Activated T-cell treated with anti-CD3 and anti-CD28 coated beads, Interleukin-2, amount 50 U/mL, for 48 hours (primary cell): ENCODE data around the gene SEC23IP.
"Not testable (repeated sequence)": the region's sequence is repeated elsewhere in the genome, so short reads cannot be mapped to it uniquely, and the experiment has no call there.

Experiments
- DNase-seq, 2 experiments: peaks; one replicate each; pipeline ENCODE4 v3.0.0-alpha.2; 2020

SEC23IP gene

DNA sequence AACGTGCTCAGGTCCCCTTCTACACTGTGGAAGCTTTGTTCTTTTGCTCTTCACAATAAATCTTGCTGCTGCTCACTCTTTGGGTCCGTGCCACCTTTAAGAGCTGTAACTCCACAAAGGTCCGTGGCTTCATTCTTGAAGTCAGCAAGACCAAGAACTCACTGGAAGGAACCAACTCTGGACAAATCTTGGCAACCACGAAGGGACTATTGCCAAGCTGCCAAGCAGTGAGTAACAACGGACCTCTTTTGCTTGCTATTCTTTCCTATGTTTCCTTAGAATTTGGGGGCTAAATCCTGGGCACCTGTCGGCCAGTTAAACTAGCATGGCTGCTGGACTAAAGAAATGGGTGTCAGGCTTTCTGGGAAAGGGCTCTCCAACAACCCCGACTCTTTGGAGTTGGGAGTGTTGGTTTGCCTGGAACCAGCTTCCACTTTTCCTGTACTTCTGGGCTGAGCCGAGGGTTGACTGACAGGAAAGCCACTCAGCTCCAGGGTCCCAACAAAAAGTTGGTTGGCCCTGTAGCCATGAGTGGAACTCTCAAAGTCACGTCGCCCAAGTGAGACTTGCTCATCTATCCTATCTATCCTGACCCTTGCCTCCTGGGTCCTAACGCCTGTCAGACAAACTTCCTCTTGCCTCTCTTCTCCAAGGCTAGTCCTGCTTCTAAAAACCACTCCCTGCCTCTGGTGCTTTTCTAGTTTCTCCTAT, 8.5 kb upstream of the SEC23IP start:
- not testable (repeated sequence) for DNase-seq

- DNase-seq = not testable (repeated sequence)
Measured at GRCh38 chr10:119886070-119886469, 6.5 kb upstream of the SEC23IP start.

GRCh38 chr10:119888715-119889114, 3.8 kb upstream of the SEC23IP start:
- DNase-seq = not testable (repeated sequence)

GRCh38 chr10:119889201-119889600, 3.3 kb upstream of the SEC23IP start:
- not testable (repeated sequence) for DNase-seq

DNA sequence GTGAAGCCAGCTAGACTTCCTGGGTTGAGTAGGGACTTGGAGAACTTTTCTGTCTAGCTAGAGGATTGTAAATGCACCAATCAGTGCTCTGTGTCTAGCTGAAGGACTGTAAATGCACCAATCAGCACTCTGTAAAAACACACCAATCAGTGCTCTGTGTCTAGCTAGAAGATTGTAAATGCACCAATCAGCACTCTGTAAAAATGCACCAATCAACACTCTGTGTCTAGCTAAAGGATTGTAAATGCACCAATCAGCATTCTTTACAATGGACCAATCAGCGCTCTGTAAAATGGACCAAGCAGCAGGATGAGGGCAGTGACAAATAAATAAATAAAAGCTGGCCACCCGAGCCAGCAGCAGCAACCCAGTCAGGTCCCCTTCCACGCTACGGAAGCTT, 2.2 kb upstream of the SEC23IP start:
- not testable (repeated sequence) for DNase-seq

- not testable (repeated sequence) for DNase-seq
Measured at GRCh38 chr10:119891849-119892187, 712 bp upstream of the SEC23IP start.

GRCh38 chr10:119893074-119893473, 544 bp downstream of the SEC23IP start:
- no peak for DNase-seq

- no peak for DNase-seq
Measured at GRCh38 chr10:119893845-119894427, 1.4 kb downstream of the SEC23IP start.

GRCh38 chr10:119896061-119896655, 3.6 kb downstream of the SEC23IP start:
- DNase-seq = no peak

- no peak for DNase-seq
Measured at GRCh38 chr10:119896937-119897770, 4.6 kb downstream of the SEC23IP start.

DNA sequence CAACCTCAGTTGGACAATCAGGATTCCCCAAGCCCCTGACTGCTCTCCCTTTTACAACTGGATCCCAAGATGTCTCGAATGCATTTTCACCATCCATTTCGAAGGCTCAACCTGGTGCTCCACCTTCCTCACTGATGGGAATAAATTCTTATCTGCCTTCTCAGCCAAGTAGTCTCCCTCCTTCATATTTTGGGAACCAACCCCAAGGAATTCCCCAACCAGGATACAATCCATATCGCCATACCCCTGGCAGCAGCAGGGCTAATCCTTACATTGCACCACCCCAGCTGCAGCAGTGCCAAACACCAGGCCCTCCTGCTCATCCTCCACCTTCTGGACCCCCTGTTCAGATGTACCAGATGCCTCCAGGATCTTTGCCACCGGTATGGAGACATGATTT, 6.0 kb downstream of the SEC23IP start:
- DNase-seq = no peak

DNA sequence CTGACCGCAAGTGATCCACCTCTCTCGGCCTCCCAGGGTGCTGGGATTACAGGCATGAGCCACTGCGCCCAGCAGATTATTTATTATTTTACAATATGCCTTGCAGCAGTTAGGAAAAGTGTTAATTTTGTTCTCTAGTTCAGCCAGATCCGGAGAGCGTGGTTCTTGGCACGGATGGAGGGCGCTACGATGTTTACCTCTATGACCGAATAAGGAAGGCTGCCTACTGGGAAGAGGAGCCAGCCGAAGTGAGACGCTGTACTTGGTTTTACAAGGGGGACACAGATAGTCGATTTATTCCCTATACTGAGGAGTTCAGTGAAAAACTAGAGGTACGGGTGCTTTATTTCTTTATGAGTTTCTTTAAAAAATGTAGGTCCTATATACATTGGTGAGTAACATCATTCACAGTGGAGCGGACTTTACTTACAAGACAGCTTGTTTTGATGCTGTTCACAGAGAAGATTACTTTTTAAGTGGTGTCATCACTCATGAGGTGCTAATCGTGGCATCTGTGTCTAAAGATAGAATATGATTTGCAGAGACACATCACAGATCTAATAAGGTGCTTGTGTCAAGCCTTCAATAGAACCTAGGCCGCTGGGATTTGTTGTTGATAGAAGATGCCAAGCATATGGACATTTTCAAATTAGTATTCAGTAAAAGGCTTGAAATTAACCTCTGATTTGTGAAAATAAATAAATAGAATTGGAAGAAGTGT, 11.6 kb downstream of the SEC23IP start:
- no peak for DNase-seq

- DNase-seq = not testable (repeated sequence)
Measured at GRCh38 chr10:119907695-119908094, 15.2 kb downstream of the SEC23IP start.

DNA sequence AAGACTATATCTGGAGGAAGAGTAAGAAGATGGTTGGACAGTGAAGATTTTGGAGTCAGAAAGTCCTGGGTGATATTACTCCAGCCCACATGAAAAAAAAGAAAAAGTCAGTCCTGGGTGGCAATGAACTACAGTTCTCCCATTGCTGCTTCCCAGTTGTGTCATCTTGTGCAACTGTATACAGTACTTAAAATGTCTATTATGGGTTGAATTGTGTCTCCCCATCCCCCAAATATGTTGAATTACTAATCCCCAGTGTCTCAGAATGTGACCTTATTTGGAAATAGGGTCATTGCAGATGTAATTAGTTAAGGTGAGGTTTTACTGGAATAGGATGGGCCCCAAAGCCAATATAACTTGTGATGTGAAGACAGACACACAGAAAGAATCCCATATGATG, 15.6 kb downstream of the SEC23IP start:
- no peak for DNase-seq

GRCh38 chr10:119910689-119911088, 18.2 kb downstream of the SEC23IP start:
- DNase-seq = no peak

DNA sequence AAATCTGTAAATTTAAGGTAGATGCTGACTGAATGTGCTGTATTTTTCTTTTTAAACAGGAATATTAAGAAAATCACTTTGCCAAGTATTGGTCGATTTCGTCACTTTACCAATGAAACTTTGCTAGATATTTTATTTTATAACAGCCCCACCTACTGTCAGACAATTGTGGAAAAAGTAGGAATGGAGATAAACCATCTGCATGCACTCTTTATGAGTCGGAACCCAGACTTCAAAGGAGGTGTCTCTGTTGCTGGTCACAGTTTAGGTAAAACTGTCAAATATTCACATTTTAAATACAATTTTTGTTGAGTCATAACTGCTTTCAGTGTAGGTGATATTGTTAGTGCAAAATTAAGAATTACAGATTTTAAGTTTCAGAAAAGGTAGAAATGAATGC, 25.2 kb downstream of the SEC23IP start:
- DNase-seq = no peak

- no peak for DNase-seq
Measured at GRCh38 chr10:119919271-119919670, 26.7 kb downstream of the SEC23IP start.

DNA sequence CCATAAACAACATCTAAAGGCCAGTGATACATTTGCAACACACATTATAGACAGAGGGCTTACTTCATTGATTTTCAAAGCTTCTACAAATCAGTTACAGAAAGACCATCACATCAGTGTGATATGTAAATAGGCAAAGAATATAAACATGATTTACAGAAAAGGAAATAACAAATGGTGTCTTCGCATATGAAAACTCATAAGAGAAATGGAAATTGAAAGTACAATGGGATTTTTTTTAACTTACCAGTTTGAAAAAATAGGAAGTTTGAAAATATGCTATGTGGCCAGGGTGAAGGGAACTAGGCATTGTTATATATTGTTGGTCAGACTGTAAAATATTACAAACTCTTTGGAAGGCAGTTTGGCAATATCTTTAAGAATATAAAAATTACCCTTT, 27.3 kb downstream of the SEC23IP start:
- no peak for DNase-seq

- DNase-seq = no peak
Measured at GRCh38 chr10:119928411-119928810, 35.9 kb downstream of the SEC23IP start.

- DNase-seq = no peak
Measured at GRCh38 chr10:119931871-119932270, 39.3 kb downstream of the SEC23IP start.

DNA sequence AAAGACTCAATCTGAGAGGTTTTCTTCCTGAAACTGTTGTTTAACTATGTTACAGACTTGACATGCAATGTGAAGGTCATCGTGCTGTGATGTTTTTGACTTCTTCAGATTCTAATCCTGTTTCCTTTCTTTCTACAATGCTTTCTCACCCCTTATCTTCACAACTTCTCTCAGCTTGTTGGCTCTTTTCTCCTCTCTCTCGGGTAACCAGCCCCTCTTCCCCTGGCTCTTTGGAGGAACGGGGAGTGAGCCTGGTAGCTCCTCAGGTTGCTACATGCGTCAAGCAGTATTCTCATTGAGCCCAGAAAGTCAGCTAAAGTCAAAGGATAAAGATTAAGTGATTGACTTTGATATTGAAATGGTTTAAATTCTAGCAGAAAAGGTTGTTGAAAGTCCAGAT, 40.1 kb downstream of the SEC23IP start:
- DNase-seq = no peak

DNA sequence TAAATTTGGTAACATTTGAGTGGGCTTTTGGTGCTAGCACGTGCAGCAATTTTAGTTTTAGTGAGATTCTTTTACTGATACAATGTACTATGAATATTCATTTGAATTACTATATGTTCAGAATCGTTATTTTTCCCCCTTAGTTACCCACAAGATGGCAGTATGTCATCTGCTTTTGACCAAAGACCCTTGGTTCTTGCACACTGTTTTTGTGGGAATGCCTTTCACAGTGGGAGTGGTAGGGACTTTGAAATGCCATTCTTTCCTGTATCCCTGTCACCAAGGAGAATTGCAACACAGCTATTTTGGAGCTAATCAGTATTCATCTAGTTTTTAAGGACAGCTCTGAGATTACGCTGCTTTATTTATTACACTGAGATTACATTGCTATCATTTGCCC, 40.6 kb downstream of the SEC23IP start:
- no peak for DNase-seq

- no peak for DNase-seq
Measured at GRCh38 chr10:119940487-119940886, 48.0 kb downstream of the SEC23IP start.
